Amniotic stem cell (primary cell): ENCODE data around the gene HOXA9.
A peak's percentile ranks its signal among the peaks of the same experiment; 100 is the strongest.

Source experiments
- DNase-seq: peaks from one replicate; lab custom pipeline; 2025; lab: John Stamatoyannopoulos, UW

The HOXA9 gene

GRCh38 chr7:27165089-27165995, at the start of gene HOXA9:
Gene HOXA9 (minus strand): TSS chr7:27165537. CDS start chr7:27165457, 80 bp downstream.
- no peak for DNase-seq

GRCh38 chr7:27214239-27214950, 49.1 kb upstream of the HOXA9 start:
- no peak for DNase-seq

GRCh38 chr7:27213433-27214238, 48.3 kb upstream of the HOXA9 start:
- DNase-seq: no peak

- no peak for DNase-seq
Observed at GRCh38 chr7:27212497-27213432, 47.4 kb upstream of the HOXA9 start.

- DNase-seq: no peak
Observed at GRCh38 chr7:27211764-27212204, 46.4 kb upstream of the HOXA9 start.

- DNase-seq: no peak
Observed at GRCh38 chr7:27211084-27211446, 45.7 kb upstream of the HOXA9 start.

GRCh38 chr7:27210441-27211083, 45.2 kb upstream of the HOXA9 start:
- peak; percentile 13 for DNase-seq

- no peak for DNase-seq
Observed at GRCh38 chr7:27209933-27210440, 44.6 kb upstream of the HOXA9 start.

GRCh38 chr7:27208998-27209397, 43.7 kb upstream of the HOXA9 start:
- DNase-seq: no peak

GRCh38 chr7:27207348-27207985, 42.1 kb upstream of the HOXA9 start:
- no peak for DNase-seq

- DNase-seq: no peak
Observed at GRCh38 chr7:27205325-27206280, 40.3 kb upstream of the HOXA9 start.

GRCh38 chr7:27204851-27205322, 39.5 kb upstream of the HOXA9 start:
- no peak for DNase-seq

- DNase-seq: no peak
Observed at GRCh38 chr7:27203964-27204594, 38.7 kb upstream of the HOXA9 start.

GRCh38 chr7:27203365-27203953, 38.1 kb upstream of the HOXA9 start:
- DNase-seq: no peak

GRCh38 chr7:27202862-27203134, 37.5 kb upstream of the HOXA9 start:
- no peak for DNase-seq

GRCh38 chr7:27202018-27202861, 36.9 kb upstream of the HOXA9 start:
- DNase-seq: no peak

- DNase-seq: no peak
Observed at GRCh38 chr7:27201580-27202017, 36.3 kb upstream of the HOXA9 start.
